H9 (cell line): ENCODE measurements around the gene ALKAL2. TPM values are rescaled to one million over a fixed set of nuclear protein-coding genes. Genes with fewer than 3 reads are reported as not detected.

Source experiments
- DNase-seq: peaks from one replicate; pipeline ENCODE4 v3.0.0-alpha.2; 2017
- H2AFZ ChIP-seq: one replicate; pipeline ENCODE4 v1.6.1; 2013; ENCODE audit warnings: mild to moderate bottlenecking, low read length, control low read depth, moderate library complexity
- H2AK5ac ChIP-seq: 2 replicates; pipeline ENCODE4 v1.6.1; 2013; ENCODE audit warnings: low read length, control low read depth, mixed read lengths; ENCODE audit not compliant: insufficient read length
- H2BK120ac ChIP-seq: one replicate; pipeline ENCODE4 v1.6.1; 2013; ENCODE audit warnings: low read depth, mild to moderate bottlenecking, low read length, control low read depth, inconsistent platforms; ENCODE audit not compliant: poor library complexity, severe bottlenecking
- H2BK12ac ChIP-seq: 2 replicates; pipeline ENCODE4 v1.6.1; 2013; ENCODE audit warnings: low read length, control low read depth, mixed read lengths, low read depth; ENCODE audit not compliant: insufficient read length
- H2BK15ac ChIP-seq: 2 replicates; pipeline ENCODE4 v1.6.1; 2013; ENCODE audit warnings: low read depth, low read length, control low read depth
- H2BK20ac ChIP-seq: one replicate; pipeline ENCODE4 v1.6.1; 2013; ENCODE audit warnings: low read depth, mild to moderate bottlenecking, low read length, control low read depth, inconsistent platforms; ENCODE audit not compliant: poor library complexity, severe bottlenecking
- H2BK5ac ChIP-seq: 2 replicates; pipeline ENCODE4 v1.6.1; 2013; ENCODE audit warnings: low read length, control low read depth, mixed read lengths; ENCODE audit not compliant: insufficient read length
- H3K14ac ChIP-seq: 2 replicates; pipeline ENCODE4 v1.6.1; 2013; ENCODE audit warnings: low read length, control low read depth; ENCODE audit not compliant: insufficient read depth
- H3K18ac ChIP-seq: 2 replicates; pipeline ENCODE4 v1.6.1; 2013; ENCODE audit warnings: low read depth, mild to moderate bottlenecking, mixed read lengths, low read length, control low read depth; ENCODE audit not compliant: insufficient read length
- H3K23ac ChIP-seq: 2 replicates; pipeline ENCODE4 v1.6.1; 2013; ENCODE audit warnings: low read length, control low read depth, mixed read lengths, low read depth; ENCODE audit not compliant: insufficient read length
- H3K23me2 ChIP-seq: 2 replicates; pipeline ENCODE4 v1.6.1; 2013; ENCODE audit warnings: low read depth, mild to moderate bottlenecking, mixed read lengths, low read length, control low read depth; ENCODE audit not compliant: insufficient read length, poor library complexity, severe bottlenecking
- H3K27ac ChIP-seq: 2 replicates; pipeline ENCODE4 v1.5.1; 2013; ENCODE audit warnings: low read length, control low read depth, mixed read lengths, low read depth; ENCODE audit not compliant: insufficient read length
- H3K27me3 ChIP-seq: 2 replicates; pipeline ENCODE4 v1.6.1; 2013; ENCODE audit warnings: low read length, control low read depth, inconsistent platforms; ENCODE audit not compliant: insufficient read depth
- H3K4ac ChIP-seq: 2 replicates; pipeline ENCODE4 v1.6.1; 2013; ENCODE audit warnings: low read depth, mild to moderate bottlenecking, control low read depth, inconsistent platforms, low read length, moderate library complexity
- H3K4me1 ChIP-seq: 2 replicates; pipeline ENCODE4 v1.6.1; 2013; ENCODE audit warnings: low read length, control low read depth, inconsistent platforms; ENCODE audit not compliant: insufficient read depth
- H3K4me2 ChIP-seq: 2 replicates; pipeline ENCODE4 v1.6.1; 2013; ENCODE audit warnings: low read length, control low read depth, mixed read lengths; ENCODE audit not compliant: insufficient read length, insufficient read depth
- H3K56ac ChIP-seq: 2 replicates; pipeline ENCODE4 v1.6.1; 2013; ENCODE audit warnings: low read depth, mild to moderate bottlenecking, mixed read lengths, low read length, control low read depth; ENCODE audit not compliant: insufficient read length
- H3K79me1 ChIP-seq: 2 replicates; pipeline ENCODE4 v1.6.1; 2013; ENCODE audit warnings: low read depth, mild to moderate bottlenecking, moderate library complexity, low read length, control low read depth, inconsistent platforms; ENCODE audit not compliant: insufficient read depth, poor library complexity, severe bottlenecking
- H3K79me2 ChIP-seq: 2 replicates; pipeline ENCODE4 v1.6.1; 2013; ENCODE audit warnings: low read length, control low read depth, inconsistent platforms; ENCODE audit not compliant: insufficient read depth
- H3K9ac ChIP-seq: 2 replicates; pipeline ENCODE4 v1.6.1; 2013; ENCODE audit warnings: low read length, control low read depth, mixed read lengths; ENCODE audit not compliant: insufficient read length; ENCODE audit errors: extremely low read depth
- H3K9me3 ChIP-seq: one replicate; pipeline ENCODE4 v1.6.1; 2013; ENCODE audit warnings: low read depth, low read length, inconsistent platforms; ENCODE audit not compliant: control insufficient read depth
- H3T11ph ChIP-seq: one replicate; pipeline ENCODE4 v1.6.1; 2013; ENCODE audit warnings: mild to moderate bottlenecking, low read length, control low read depth, inconsistent platforms
- H4K20me1 ChIP-seq: one replicate; pipeline ENCODE4 v1.6.1; 2013; ENCODE audit not compliant: control insufficient read depth, insufficient read length, insufficient read depth
- H4K5ac ChIP-seq: 2 replicates; pipeline ENCODE4 v1.6.1; 2013; ENCODE audit warnings: low read depth, mild to moderate bottlenecking, mixed read lengths, low read length, control low read depth; ENCODE audit not compliant: insufficient read length
- H4K8ac ChIP-seq: replicated peaks from 2 replicates; pipeline ENCODE4 v1.6.1; 2013; ENCODE audit warnings: low read length, control low read depth, mixed read lengths, low read depth; ENCODE audit not compliant: insufficient read length
- H4K91ac ChIP-seq: 2 replicates; pipeline ENCODE4 v1.6.1; 2013; ENCODE audit warnings: low read depth, mild to moderate bottlenecking, moderate library complexity, mixed read lengths, low read length, control low read depth; ENCODE audit not compliant: insufficient read length
- H3K27ac Mint-ChIP-seq, 3 experiments: 2 replicates in 2 of 3; 3 replicates in 1 of 3; pipeline ENCODE4 v1.8.0; 2020 to 2021; ENCODE audit warnings: mixed read lengths in 3 of 3, mild to moderate bottlenecking in 1 of 3, moderate library complexity in 1 of 3
- H3K27me3 Mint-ChIP-seq: 2 replicates; pipeline ENCODE4 v1.8.0; 2021; ENCODE audit warnings: low read depth, mild to moderate bottlenecking, moderate library complexity, mixed read lengths
- H3K36me3 Mint-ChIP-seq, 3 experiments: 2 replicates in 2 of 3; 3 replicates in 1 of 3; pipeline ENCODE4 v1.8.0; 2020 to 2021; ENCODE audit warnings: low read depth in 3 of 3, mixed read lengths in 3 of 3; ENCODE audit not compliant: insufficient read depth in 1 of 3
- H3K4me1 Mint-ChIP-seq, 2 experiments: 2 replicates each; pipeline ENCODE4 v1.8.0; 2020; ENCODE audit warnings: mixed read lengths in 2 of 2
- H3K4me3 Mint-ChIP-seq, 2 experiments: 2 replicates in 1 of 2; 3 replicates in 1 of 2; pipeline ENCODE4 v1.8.0; 2020 to 2021; ENCODE audit warnings: mild to moderate bottlenecking in 2 of 2, mixed read lengths in 2 of 2, moderate library complexity in 1 of 2
- H3K9me3 Mint-ChIP-seq, 2 experiments: 2 replicates in 1 of 2; 3 replicates in 1 of 2; pipeline ENCODE4 v1.8.0; 2020; ENCODE audit warnings: mild to moderate bottlenecking in 2 of 2, mixed read lengths in 2 of 2, moderate library complexity in 1 of 2
- WGBS: extraction: QIAGEN DNeasy Blood & Tissue Kit; methylation state at CpG from one replicate; pipeline ENCODE4 v1.1.7; 2013; ENCODE audit warnings: missing lambda C conversion rate, low lambda C conversion rate, mixed read lengths; ENCODE audit not compliant: insufficient read length; ENCODE audit errors: extremely low coverage; 5-methylcytosine and 5-hydroxymethylcytosine counted together
- total RNA-seq: library from RNA; stranded (reverse); gene quantifications from 2 replicates; pipeline ENCODE4 v1.2.1, GENCODE V29; 2021
- TF ChIP-seq, protein P1 (sequence below): fragments of 200-600 bp; sonication (generic); conservative IDR thresholded peaks from 3 replicates; pipeline ENCODE4 v1.8.0; 2021; ENCODE audit warnings: antibody characterized with exemption, mild to moderate bottlenecking

ALKAL2 gene
- total RNA-seq, 1 experiment from 2014 or later: 0.48 TPM

DNA sequence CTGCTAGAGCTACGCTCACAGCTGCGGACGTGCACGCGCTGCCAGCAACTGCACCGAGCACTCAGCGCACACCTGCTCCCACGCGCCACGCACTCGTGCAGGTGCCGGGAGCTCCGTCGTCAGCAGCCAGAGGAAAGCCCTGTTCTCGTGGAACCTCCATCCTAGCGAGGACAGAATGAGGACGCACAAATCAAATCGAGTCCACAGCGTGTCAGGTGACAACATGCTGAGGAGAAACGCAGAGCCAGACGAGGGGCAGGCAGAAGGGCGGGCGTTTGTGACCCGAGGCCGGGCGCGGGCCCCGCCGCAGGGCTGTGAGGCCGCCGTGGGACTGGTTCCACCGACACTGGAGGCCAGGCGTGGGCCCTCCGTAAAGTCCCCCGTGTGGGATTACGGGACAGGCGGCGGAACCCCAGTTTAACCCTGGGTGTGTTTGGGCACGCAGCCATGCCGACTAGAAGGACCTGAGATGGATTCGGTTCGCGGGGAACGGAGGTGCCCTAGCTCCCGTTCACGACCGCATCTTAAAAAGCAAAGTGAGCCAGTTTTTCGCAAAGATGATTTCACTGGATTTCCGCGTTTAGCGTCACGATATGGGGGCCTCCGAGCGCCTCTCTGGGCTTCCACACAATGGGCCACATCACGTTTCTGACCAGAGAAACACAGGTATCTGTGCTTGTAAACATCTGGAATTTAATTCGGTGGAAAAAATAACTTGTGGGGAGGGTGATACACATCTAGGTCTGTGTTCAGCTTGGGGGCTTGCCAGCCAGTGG lies 26.9 kb upstream of the ALKAL2 start:
- Histone ChIP-seq H4K8ac (no peak overlapping the region), H3K4ac (no peak overlapping the region), H4K20me1 (no peaks in the 10 kb centered on the region), H2BK5ac (no peak overlapping the region), H3K23me2 (no peaks in the 10 kb centered on the region), H2BK15ac (no peak overlapping the region), H4K5ac (no peak overlapping the region), H3K27me3 (no peaks in the 10 kb centered on the region), H3K9me3 (no peaks in the 10 kb centered on the region), H2AFZ (no peak overlapping the region), H3K4me2 (no peak overlapping the region), H3K14ac (no peak overlapping the region; the same call in 1 of the 2 replicates), H2AK5ac (no peak overlapping the region), H3K4me1 (no peaks in the 10 kb centered on the region), H3K79me2 (no peaks in the 10 kb centered on the region), H3K56ac (no peak overlapping the region), H2BK120ac (no peak overlapping the region), H4K91ac (no peak overlapping the region), H3T11ph (no peak overlapping the region), H3K23ac (no peak overlapping the region), H3K9ac (no peak overlapping the region), H3K27ac (no peak overlapping the region), H2BK20ac (no peak overlapping the region), H3K79me1 (no peaks in the 10 kb centered on the region), H2BK12ac (no peak overlapping the region), H3K18ac (no peak overlapping the region)
- peaks cover 7% of the 10 kb centered on the region in 2 experiments; a peak in 3 of 5 replicates for H3K9me3 Mint-ChIP-seq
- H3K27ac Mint-ChIP-seq: no peak overlapping the region
- TF ChIP-seq, protein P1, sequence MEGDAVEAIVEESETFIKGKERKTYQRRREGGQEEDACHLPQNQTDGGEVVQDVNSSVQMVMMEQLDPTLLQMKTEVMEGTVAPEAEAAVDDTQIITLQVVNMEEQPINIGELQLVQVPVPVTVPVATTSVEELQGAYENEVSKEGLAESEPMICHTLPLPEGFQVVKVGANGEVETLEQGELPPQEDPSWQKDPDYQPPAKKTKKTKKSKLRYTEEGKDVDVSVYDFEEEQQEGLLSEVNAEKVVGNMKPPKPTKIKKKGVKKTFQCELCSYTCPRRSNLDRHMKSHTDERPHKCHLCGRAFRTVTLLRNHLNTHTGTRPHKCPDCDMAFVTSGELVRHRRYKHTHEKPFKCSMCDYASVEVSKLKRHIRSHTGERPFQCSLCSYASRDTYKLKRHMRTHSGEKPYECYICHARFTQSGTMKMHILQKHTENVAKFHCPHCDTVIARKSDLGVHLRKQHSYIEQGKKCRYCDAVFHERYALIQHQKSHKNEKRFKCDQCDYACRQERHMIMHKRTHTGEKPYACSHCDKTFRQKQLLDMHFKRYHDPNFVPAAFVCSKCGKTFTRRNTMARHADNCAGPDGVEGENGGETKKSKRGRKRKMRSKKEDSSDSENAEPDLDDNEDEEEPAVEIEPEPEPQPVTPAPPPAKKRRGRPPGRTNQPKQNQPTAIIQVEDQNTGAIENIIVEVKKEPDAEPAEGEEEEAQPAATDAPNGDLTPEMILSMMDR: no peak
- no peak overlapping the region for H3K4me3 Mint-ChIP-seq
- peaks cover 0 to 8% (median 6%) of the 10 kb centered on the region in 3 experiments; a peak in 5 of 7 replicates for H3K36me3 Mint-ChIP-seq
- DNase-seq: no peak
- no CpG with 5 or more reads among the region's 56 CpGs for WGBS
- H3K4me1 Mint-ChIP-seq: peaks cover 21 to 34% of the 10 kb centered on the region in 2 experiments
- peaks cover 3% of the 10 kb centered on the region for H3K27me3 Mint-ChIP-seq
